Purkinje cell (primary cell): ENCODE data around the gene KRT17. TPM values are rescaled to one million over a fixed set of nuclear protein-coding genes. Genes with fewer than 3 reads are reported as not detected.

Experiments
- polyA plus RNA-seq: library from polyadenylated mRNA; unstranded; fragments of >200 nt; fragmentation: Nextera tagmentation; gene quantifications from 2 replicates; pipeline ENCODE4 v1.2.1, GENCODE V29; 2014

Gene KRT17
- 10.7 and 38.0 TPM in 2 replicates for polyA plus RNA-seq

DNA sequence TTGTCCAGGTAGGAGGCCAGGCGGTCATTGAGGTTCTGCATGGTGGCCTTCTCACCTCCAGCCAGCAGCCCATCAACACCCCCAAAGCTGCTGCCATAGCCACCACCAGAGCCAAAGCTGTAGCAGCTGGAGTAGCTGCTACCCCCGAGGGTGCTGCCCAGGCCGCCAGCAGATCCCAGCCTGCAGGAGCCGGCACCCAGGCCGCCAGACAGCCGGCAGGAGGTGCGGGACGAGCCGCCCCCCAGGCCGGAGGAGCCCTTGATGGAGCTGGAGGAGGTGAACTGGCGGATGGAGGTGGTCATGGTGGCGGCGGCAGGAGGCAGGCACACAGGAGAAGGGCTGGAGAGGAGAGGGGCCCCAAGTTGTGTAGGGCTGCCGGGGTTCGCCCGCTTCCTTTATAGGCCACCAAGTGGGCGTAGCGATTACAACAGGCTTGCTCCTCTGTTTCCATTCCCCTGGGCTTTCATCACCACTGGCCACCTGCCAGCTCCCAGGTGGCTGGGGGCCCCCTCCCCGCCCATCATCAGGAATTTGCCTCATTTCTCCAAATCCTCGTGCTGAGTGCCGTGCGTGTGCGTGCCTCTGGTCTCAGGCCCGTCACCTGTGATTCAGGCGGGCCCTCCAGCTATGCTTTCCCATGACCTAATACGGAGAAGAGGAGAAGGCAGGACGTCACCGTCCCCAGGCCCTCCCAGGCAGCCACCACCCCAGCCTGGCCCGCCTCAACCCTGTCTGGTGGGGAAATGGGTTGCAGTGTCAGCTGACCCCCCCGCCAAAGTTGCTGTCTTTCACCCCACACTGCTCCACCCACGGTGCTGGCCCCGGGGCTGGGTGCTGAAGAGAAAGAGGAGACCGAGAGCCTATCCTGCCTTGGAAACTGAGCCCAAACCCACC lies at the start of gene KRT17:
Gene KRT17, minus strand, starts transcription at position 368 of the 894 bp plus-strand sequence. Its CDS starts 66 bp downstream, at position 302.

DNA sequence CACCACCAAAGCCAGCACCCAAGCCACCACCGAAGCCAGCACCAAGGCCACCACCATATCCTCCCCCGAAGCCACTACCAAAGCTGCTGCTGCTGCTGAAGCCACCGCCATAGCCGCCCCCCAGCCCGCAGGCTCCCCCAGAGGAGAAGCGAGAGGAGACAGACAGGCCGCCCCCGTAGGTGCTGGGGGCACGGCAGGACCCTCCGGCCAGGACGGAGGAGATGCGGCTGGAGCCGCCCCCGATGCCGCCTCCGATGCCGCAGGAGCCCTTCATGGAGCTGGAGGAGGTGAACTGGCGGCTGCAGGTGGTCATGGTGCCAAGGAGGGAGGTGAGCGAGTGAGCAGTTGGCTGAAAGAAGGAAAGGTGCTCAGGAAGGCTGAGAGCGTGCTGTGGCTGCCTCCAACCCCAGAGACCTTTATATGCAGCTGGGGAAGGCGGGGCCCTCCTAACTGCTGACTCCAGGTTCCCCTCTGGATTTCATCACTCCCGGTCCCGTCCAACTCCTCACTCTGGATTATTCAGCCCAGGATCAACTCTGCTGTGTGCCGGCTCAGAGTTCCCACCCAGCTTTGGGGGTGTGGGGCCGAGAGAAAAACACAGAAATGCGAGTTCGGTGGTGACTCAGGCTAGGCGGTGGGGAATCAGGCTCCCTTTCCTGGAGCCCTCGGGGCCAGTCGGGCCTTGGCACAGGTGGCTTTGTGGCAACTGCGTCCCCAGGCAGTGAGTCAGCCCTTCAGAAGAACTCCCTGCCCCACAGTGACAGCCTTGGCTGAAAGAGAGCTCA lies 11.8 kb downstream of the KRT17 start, which contains the start of gene KRT16:
Gene KRT16, minus strand, starts transcription at position 392 of the 785 bp plus-strand sequence. Its CDS starts 79 bp downstream, at position 313.

DNA sequence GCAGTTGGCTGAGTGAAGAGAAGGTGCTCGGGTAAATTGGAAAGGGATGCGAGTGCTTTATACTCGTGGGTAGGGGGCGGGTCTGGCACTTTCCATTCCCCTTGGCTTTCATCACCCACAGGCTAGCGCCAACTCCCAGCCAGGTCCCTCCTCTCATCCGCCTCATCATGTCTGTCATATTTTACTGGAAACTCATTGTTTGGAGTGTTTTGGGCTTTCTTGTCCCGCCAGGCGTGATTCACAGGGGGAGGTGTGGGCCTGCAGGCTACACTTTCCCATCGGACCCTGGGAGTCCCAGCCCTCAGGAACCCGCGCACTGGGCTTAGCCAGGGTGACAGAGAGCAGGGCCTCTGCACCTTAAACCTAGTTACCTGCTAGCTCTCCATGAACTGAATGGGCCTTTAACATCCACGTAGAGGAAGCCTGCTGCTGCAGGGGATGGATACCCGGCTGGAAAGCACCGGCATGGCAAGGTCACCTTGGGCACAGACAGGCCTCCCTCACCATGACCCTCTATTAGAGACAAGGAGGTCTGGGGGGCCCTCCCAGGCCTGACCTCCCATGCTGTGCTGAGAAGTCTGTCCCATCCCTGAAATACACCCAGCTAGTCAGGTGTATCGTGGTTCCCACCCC lies 37.4 kb downstream of the KRT17 start, which contains the start of gene KRT14:
Gene KRT14, minus strand, starts transcription at position 33 of the 633 bp plus-strand sequence. CDS start 61 bp downstream, outside the sequence.

DNA sequence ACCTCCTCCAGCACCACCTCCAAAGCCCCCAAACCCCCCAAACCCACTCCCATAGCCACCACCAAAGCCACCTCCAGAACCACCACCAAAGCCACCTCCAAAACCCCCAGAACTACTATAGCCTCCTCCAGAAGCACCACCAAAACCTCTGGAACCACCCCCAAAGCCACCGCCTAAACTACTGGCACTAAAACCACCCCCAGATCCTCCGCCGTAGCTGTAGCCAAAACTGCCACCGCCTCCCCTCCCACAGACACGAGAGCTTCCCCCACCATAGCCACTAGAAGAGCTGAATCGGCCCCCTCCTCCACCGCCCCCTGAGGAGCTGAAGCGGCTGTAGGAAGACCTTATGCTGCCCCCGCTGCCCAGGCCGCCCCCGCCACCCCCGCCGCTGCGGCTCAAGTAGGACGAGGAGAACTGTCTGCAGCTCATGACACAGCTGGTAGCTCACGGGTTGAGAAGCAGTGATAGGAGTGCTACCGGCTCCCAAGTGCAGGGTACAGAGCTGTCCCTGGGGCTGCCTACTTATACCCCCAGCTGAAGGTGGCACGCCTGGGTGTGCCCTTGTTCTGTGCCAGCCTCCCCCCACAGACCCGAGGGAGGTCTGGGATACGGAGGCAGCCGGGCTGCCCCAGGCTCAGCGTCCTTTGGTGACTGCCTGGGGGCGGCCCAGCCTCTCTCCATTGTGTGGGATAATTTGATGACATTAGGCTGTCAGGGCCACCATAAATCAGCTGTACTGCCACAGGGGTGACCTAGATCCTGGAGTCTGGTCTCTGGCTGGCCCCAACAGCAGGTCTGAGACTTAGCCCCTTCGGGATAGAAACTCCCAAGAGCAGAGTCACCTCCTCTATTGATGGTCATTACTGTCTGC lies 52.6 kb downstream of the KRT17 start, which contains the start of gene KRT9:
Gene KRT9, minus strand, starts transcription at position 499 of the 874 bp plus-strand sequence. Its CDS starts 67 bp downstream, at position 432.

Other genes with a start within 250 kb of the KRT17 start
- not detected in 2 replicates for gene KRT34, start 242.3 kb downstream of the KRT17 start, polyA plus RNA-seq
- gene KRT31, start 227.0 kb downstream of the KRT17 start, polyA plus RNA-seq: 2.2 TPM in 1 of 2 replicates, not detected in the other
- gene KRT37, start 200.0 kb downstream of the KRT17 start, polyA plus RNA-seq: not detected in 2 replicates
- not detected in 2 replicates for gene KRT38, start 183.6 kb downstream of the KRT17 start, polyA plus RNA-seq
- gene KRT32, start 157.2 kb downstream of the KRT17 start, polyA plus RNA-seq: not detected in 2 replicates
- gene KRT35, start 143.4 kb downstream of the KRT17 start, polyA plus RNA-seq: not detected in 2 replicates
- not detected in 2 replicates for gene KRT36, start 134.7 kb downstream of the KRT17 start, polyA plus RNA-seq
- gene KRT13, start 119.0 kb downstream of the KRT17 start, polyA plus RNA-seq: not detected in 2 replicates
- gene KRT15, start 105.7 kb downstream of the KRT17 start, polyA plus RNA-seq: not detected in 2 replicates
- not detected in 2 replicates for gene KRT19, start 96.3 kb downstream of the KRT17 start, polyA plus RNA-seq
- not detected in 2 replicates for gene KRT9, start 52.5 kb downstream of the KRT17 start, polyA plus RNA-seq
- not detected in 2 replicates for gene KRT14, start 37.7 kb downstream of the KRT17 start, polyA plus RNA-seq
- gene KRT16, start 11.8 kb downstream of the KRT17 start, polyA plus RNA-seq: 0.52 and 0.63 TPM in 2 replicates
- 1,476 and 1,572 TPM in 2 replicates for gene EIF1, start 64.3 kb upstream of the KRT17 start, polyA plus RNA-seq
- gene GAST, start 87.8 kb upstream of the KRT17 start, polyA plus RNA-seq: not detected in 2 replicates
- 0.27 and 1.7 TPM in 2 replicates for gene HAP1, start 110.1 kb upstream of the KRT17 start, polyA plus RNA-seq
- gene JUP, start 162.1 kb upstream of the KRT17 start, polyA plus RNA-seq: 0.70 and 1.6 TPM in 2 replicates
- 0.55 and 0.83 TPM in 2 replicates for gene P3H4, start 187.4 kb upstream of the KRT17 start, polyA plus RNA-seq
- gene FKBP10, start 188.4 kb upstream of the KRT17 start, polyA plus RNA-seq: 0.62 and 0.63 TPM in 2 replicates
- gene NT5C3B, start 211.7 kb upstream of the KRT17 start, polyA plus RNA-seq: 20.8 and 22.5 TPM in 2 replicates
- gene KLHL10, start 213.2 kb upstream of the KRT17 start, polyA plus RNA-seq: not detected in 2 replicates
- gene KLHL11, start 240.8 kb upstream of the KRT17 start, polyA plus RNA-seq: 3.2 and 5.1 TPM in 2 replicates